Retinal pigment epithelial cell (primary cell): Measurements from ENCODE around the gene TAF1A.

ENCODE experiments used
- DNase-seq: peaks from one replicate; pipeline ENCODE4 v3.0.0-alpha.2; 2010; ENCODE audit warnings: low read depth
- H3K4me3 ChIP-seq: 2 replicates; pipeline ENCODE4 v1.5.1; 2011; ENCODE audit warnings: mild to moderate bottlenecking, low read length, control low read depth, moderate library complexity
- TF ChIP-seq, protein P1 (sequence below): conservative IDR thresholded peaks from 2 replicates; pipeline ENCODE4 v1.5.1; 2011; ENCODE audit warnings: low read depth, low read length, control low read depth, inconsistent platforms

TAF1A gene

DNA sequence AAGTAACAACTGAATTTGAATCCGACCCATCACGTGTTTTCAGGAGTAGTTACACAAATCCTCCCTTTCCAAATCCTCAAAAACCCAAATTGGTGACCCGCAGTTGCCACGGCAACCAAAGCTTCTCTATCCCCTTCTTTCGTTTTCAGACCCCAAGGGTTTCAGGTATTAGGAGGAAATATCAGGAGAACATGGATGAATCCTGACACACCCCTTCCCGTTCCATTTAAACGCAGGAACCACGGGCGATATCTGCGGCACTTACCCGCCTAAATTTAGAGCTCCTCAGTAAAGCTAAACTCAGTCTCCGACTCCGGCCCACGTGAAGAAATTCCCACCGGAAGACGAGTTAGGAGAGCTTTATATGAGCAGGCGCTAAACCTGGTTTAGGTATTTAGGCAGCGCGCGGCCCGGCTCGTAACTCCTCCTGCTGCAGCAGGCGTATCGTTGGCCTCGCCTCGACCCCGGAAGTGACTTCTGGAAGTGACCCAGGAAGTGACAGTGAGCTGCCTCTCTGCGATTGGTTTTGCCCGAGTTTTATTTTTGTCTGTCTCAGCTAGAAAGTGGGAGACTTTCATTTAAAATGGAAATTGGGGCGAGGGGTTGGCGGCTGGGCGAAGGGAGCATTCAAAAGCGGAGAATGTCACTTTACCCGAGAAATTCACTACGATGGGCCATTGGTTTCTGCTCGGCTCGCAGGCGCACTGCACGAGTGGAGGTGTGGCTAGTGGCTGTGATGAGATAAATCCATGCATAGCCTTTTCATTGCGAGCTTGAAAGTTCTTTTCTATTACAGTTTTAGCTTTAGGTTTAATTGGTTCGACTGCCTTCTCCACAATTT is at the start of gene TAF1A:
Gene TAF1A, minus strand, starts transcription at position 472 of the 841 bp plus-strand sequence.
- peak; percentile 43 for DNase-seq
- H3K4me3 ChIP-seq: peak within 1 kb of the TSS; percentile 79
- TF ChIP-seq, protein P1, sequence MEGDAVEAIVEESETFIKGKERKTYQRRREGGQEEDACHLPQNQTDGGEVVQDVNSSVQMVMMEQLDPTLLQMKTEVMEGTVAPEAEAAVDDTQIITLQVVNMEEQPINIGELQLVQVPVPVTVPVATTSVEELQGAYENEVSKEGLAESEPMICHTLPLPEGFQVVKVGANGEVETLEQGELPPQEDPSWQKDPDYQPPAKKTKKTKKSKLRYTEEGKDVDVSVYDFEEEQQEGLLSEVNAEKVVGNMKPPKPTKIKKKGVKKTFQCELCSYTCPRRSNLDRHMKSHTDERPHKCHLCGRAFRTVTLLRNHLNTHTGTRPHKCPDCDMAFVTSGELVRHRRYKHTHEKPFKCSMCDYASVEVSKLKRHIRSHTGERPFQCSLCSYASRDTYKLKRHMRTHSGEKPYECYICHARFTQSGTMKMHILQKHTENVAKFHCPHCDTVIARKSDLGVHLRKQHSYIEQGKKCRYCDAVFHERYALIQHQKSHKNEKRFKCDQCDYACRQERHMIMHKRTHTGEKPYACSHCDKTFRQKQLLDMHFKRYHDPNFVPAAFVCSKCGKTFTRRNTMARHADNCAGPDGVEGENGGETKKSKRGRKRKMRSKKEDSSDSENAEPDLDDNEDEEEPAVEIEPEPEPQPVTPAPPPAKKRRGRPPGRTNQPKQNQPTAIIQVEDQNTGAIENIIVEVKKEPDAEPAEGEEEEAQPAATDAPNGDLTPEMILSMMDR: no peak

DNA sequence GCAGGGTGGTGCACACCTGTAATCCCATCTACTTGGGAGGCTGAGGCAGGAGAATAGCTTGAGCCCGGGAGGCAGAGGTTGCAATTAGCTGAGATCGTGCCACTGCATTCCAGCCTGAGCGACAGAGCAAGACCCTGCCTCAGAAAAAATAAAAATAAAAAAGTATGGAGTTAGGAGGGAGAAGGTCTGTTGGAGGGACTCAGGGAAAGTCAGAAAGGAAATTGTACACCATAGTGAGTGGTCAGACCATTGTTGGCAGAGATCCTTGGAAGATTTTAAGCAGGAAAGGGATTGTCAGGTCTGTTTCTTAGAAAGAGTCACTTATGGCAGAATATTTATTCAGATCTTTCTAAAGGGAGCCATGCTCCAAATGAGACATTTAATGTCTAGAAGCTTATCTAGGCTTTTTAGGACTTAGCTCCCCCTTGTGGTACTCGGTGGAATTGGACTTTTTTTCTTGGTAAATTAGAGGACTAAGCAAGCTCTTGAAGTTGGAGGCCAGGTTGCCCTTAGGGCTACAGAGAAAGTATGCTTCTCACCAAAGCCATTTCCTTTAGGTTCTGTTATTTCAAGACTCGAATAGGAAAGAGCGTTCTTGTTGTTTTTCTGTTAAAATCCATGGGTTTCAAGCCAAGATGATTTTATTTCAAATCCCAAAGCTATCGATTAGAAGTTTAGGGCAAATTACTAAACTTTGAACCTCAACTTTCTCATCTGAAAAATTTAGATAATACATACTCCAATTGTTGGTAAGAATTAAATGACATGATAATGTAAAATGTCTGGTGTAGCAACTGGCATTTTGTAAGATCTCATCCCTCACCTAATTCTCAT is 44.7 kb upstream of the TAF1A start:
- TF ChIP-seq, protein P1: peak; percentile 86
- peak; percentile 55 for DNase-seq
- H3K4me3 ChIP-seq: no peak overlapping the region

DNA sequence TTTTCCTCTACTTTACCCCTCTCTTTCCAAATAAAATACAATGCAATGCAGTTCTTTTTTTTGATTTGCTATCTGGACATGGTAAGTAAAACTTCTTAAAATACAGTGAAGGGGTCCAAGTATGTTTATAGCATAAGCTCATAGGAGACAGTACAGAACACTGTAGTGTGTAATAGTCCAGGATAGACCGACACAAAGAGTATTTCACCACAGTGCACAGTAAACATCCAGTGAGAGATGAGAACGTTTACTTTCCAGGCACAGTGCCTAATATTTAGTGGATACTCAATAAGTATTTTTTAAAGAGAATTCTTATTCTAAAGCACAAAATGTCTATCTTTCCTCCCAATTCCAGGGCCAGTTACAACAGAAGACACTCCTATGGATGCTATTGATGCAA is 43.0 kb upstream of the TAF1A start:
- TF ChIP-seq, protein P1: no peak
- DNase-seq: no peak
- no peak overlapping the region for H3K4me3 ChIP-seq

DNA sequence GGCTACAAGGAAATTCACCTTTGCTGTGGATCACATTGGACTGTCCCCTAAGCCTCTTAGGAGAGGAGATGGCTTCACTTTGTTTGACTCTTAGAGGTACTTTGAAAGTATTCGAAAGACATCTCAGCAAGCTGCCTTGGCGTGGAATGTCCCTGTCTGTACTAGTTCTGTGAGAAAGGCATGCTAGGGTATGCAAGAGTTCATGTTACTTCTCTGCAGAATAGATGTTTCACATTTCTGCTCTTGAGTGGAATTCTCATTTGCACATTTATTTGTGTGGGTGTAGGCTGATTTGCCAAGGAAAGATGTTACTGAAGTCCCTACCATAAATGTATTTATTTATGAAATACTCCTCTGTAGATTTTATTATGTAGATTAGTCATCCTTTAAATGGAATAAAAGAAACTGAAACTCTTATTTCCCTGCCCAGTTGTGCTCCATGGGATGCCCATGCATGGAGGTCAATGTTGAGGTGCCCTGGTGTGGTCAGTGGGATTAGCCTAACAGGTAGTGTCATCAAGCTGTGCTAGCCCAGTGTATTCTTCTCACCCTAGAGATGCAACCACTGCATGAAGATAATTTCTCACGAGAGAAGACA is 42.0 kb upstream of the TAF1A start:
- TF ChIP-seq, protein P1: no peak

DNA sequence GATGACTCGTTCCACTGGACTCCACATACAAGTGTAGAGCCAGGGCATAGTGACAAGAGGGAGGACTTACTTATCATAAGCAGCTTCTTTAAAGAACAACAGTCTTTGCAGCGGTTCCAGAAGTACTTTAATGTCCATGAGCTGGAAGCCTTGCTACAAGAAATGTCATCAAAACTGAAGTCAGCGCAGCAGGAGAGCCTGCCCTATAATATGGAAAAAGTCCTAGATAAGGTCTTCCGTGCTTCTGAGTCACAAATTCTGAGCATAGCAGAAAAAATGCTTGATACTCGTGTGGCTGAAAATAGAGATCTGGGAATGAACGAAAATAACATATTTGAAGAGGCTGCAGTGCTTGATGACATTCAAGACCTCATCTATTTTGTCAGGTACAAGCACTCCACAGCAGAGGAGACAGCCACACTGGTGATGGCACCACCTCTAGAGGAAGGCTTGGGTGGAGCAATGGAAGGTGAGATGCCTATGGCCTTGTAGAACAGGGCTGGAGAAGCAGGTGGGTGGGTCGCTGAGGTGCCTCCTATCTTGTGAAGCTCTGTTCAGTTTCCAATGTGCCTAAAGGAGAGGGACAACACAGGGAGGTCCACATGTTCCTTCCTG is 40.3 kb upstream of the TAF1A start:
- H3K4me3 ChIP-seq: no peak overlapping the region
- TF ChIP-seq, protein P1: no peak
- DNase-seq: no peak

More for the DNA sequence above, 42.0 kb upstream of the TAF1A start:
- no peak overlapping the region for H3K4me3 ChIP-seq
- no peak for DNase-seq

DNA sequence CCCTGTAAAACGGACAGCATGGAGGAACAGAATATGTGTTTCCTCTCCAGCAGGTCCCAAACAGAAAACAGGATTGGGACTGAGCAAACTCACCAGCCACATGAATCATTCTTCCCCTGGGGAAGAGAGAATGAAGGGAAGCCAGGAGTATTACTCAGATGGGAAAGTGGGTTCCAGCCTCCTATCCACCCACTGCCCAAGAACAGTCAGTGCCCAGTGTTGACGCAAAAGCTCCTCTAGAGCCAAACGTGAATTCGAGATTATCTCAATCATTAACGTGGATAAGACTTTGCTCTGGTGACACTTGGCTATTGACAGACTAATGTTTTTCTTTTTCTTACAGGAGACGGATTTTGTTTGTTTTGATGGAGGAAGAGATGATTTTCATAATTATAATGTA is 37.5 kb upstream of the TAF1A start:
- TF ChIP-seq, protein P1: no peak
- DNase-seq: no peak
- H3K4me3 ChIP-seq: no peak overlapping the region
